ENCODE measurements around the gene TSPAN6.

GRCh38 chrX:100680756-100681155, 44.1 kb upstream of the TSPAN6 start:
- no peak for TF ChIP-seq CTCF (IDR thresholded peaks at IDR 0.05; ENCODE audit: poor library complexity, severe bottlenecking)
- no peak for TF ChIP-seq MXI1 (conservative IDR thresholded peaks at IDR 0.05; ENCODE audit: poor library complexity, severe bottlenecking)

Measured in neural cell (in vitro differentiated cells).